HepG2 (cell line): Measurements from ENCODE around the gene SDR9C7. TPM values are rescaled to one million over a fixed set of nuclear protein-coding genes. Genes with fewer than 3 reads are reported as not detected.

Experiments used
- ATAC-seq: fragments of 200-7000 bp; cut with Tn5 transposase; 3 replicates; pipeline ENCODE4 v1.9.1; 2020; ENCODE audit warnings: mild to moderate bottlenecking, moderate library complexity
- BruUV-seq: library from RNA; stranded (reverse); fragments of 400-500 nt; replicated peaks from 2 replicates; lab custom pipeline; 2021; lab: Mats Ljungman, UMichigan
- CTCF ChIA-PET: fragments of 300-600 bp; formaldehyde crosslinking; extraction: SDS; loops from one replicate; lab custom pipeline; 2021; ENCODE audit warnings: low total read pairs, inconsistent platforms, low intra/inter-chr PET ratio; lab: Yijun Ruan, JAX
- POLR2A ChIA-PET: fragments of 350-600 bp; sonication (Branson Sonifier 250); formaldehyde crosslinking; loops from one replicate; lab custom pipeline; 2020; ENCODE audit warnings: antibody characterized with exemption, inconsistent platforms; lab: Yijun Ruan, JAX
- DNase-seq: peaks from one replicate; pipeline ENCODE4 v3.0.0-alpha.2; 2015; ENCODE audit warnings: low spot score
- FAIRE-seq: peaks from 3 replicates; lab custom pipeline; 2011; peaks lifted over from hg19 to GRCh38; lab: Jason Lieb, UNC
- H2AFZ ChIP-seq: one replicate; pipeline ENCODE4 v1.6.1; 2011; ENCODE audit warnings: low read length, inconsistent platforms
- H3K27ac ChIP-seq: fragments of 300-600 bp; 3 replicates; pipeline ENCODE4 v1.8.0; 2011; ENCODE audit warnings: mixed run types, mild to moderate bottlenecking, mixed read lengths, low read length, inconsistent platforms; ENCODE audit not compliant: insufficient read depth; ENCODE audit errors: extremely low read length
- H3K27me3 ChIP-seq, 2 experiments: fragments of 200-600 bp in 1 of 2; 2 replicates in 1 of 2; 3 replicates in 1 of 2; pipeline versions ENCODE4 v1.6.0 to v1.8.0; 2011; ENCODE audit warnings: low read length in 2 of 2, mild to moderate bottlenecking in 2 of 2, moderate library complexity in 2 of 2, inconsistent platforms in 1 of 2; ENCODE audit not compliant: insufficient read depth in 2 of 2, control insufficient read depth in 1 of 2
- H3K36me3 ChIP-seq, 2 experiments: fragments of 200-600 bp in 1 of 2; replicated peaks in 1 of 2; 2 replicates in 1 of 2; 3 replicates in 1 of 2; pipeline versions ENCODE4 v1.5.1 to v1.8.0; 2011; ENCODE audit warnings: low read length in 2 of 2, inconsistent platforms in 1 of 2; ENCODE audit not compliant: insufficient read depth in 2 of 2, control insufficient read depth in 1 of 2
- H3K4me1 ChIP-seq: 2 replicates; pipeline ENCODE4 v1.5.1; 2012; ENCODE audit warnings: low read length, inconsistent platforms; ENCODE audit not compliant: insufficient read depth
- H3K4me2 ChIP-seq: 2 replicates; pipeline ENCODE4 v1.6.0; 2011; ENCODE audit warnings: low read depth, low read length, inconsistent platforms
- H3K4me3 ChIP-seq, 3 experiments: fragments of 200-600 bp in 1 of 3; sonication (generic), shearing (Covaris generic) in 1 of 3; replicated peaks in 1 of 3; 2 replicates each; pipeline ENCODE4 v1.5.1; 2011 to 2016; ENCODE audit warnings: low read length in 3 of 3, inconsistent platforms in 2 of 3, low read depth in 2 of 3, mild to moderate bottlenecking in 2 of 3, control low read depth in 1 of 3, mixed read lengths in 1 of 3; ENCODE audit not compliant: insufficient read depth in 1 of 3
- H3K79me2 ChIP-seq: one replicate; pipeline ENCODE4 v1.6.1; 2011; ENCODE audit warnings: low read length, inconsistent platforms; ENCODE audit not compliant: insufficient read depth
- H3K9ac ChIP-seq: 2 replicates; pipeline ENCODE4 v1.6.0; 2011; ENCODE audit warnings: mild to moderate bottlenecking, low read depth, low read length, inconsistent platforms; ENCODE audit not compliant: insufficient read depth
- H3K9me3 ChIP-seq: 2 replicates; pipeline ENCODE4 v1.5.1; 2012; ENCODE audit warnings: mild to moderate bottlenecking, low read length
- H4K20me1 ChIP-seq: 2 replicates; pipeline ENCODE4 v1.6.0; 2011; ENCODE audit warnings: inconsistent platforms, mild to moderate bottlenecking, low read length, moderate library complexity; ENCODE audit not compliant: insufficient read depth
- ATF3 ChIP-seq: sonication (generic); formaldehyde crosslinking; IDR thresholded peaks from 2 replicates; pipeline ENCODE4 v1.4.0; 2020; ENCODE audit warnings: missing genetic modification reagents
- CREBL2 ChIP-seq: sonication (generic); formaldehyde crosslinking; IDR thresholded peaks from 2 replicates; pipeline ENCODE4 v1.8.1; 2023; ENCODE audit warnings: missing genetic modification reagents, mild to moderate bottlenecking, borderline replicate concordance
- HNF4G ChIP-seq, 2 experiments: sonication (generic) in 1 of 2; formaldehyde crosslinking in 1 of 2; IDR thresholded peaks; 2 replicates each; pipeline versions ENCODE4 v1.4.0 to v1.6.1; 2011 to 2020; ENCODE audit warnings: borderline replicate concordance in 2 of 2, low read depth in 2 of 2, mild to moderate bottlenecking in 2 of 2, low read length in 1 of 2, missing genetic modification reagents in 1 of 2, moderate library complexity in 1 of 2
- HOXD1 ChIP-seq: sonication (generic); formaldehyde crosslinking; IDR thresholded peaks from 2 replicates; pipeline ENCODE4 v1.5.0; 2020; ENCODE audit warnings: missing genetic modification reagents
- NPAS2 ChIP-seq: sonication (generic); formaldehyde crosslinking; IDR thresholded peaks from 2 replicates; pipeline ENCODE4 v1.8.0; 2022; ENCODE audit warnings: mild to moderate bottlenecking, missing genetic modification reagents, borderline replicate concordance
- PAX8 ChIP-seq: sonication (generic); formaldehyde crosslinking; IDR thresholded peaks from 2 replicates; pipeline ENCODE4 v1.8.0; 2022; ENCODE audit warnings: mild to moderate bottlenecking, missing genetic modification reagents, borderline replicate concordance
- POLR2AphosphoS5 ChIP-seq: IDR thresholded peaks from 2 replicates; pipeline ENCODE4 v1.6.1; 2012; ENCODE audit warnings: low read depth, low read length
- ZNF12 ChIP-seq: sonication (generic); formaldehyde crosslinking; IDR thresholded peaks from 2 replicates; pipeline ENCODE4 v1.5.0; 2020; ENCODE audit warnings: missing genetic modification reagents
- ZNF225 ChIP-seq: sonication (generic); formaldehyde crosslinking; IDR thresholded peaks from 2 replicates; pipeline ENCODE4 v1.4.0; 2020; ENCODE audit warnings: mild to moderate bottlenecking, missing genetic modification reagents
- ZNF343 ChIP-seq: sonication (generic); formaldehyde crosslinking; IDR thresholded peaks from 2 replicates; pipeline ENCODE4 v1.4.0; 2020; ENCODE audit warnings: mild to moderate bottlenecking, missing genetic modification reagents
- ZNF557 ChIP-seq: sonication (generic); formaldehyde crosslinking; IDR thresholded peaks from 2 replicates; pipeline ENCODE4 v1.4.0; 2020; ENCODE audit warnings: missing genetic modification reagents
- ZNF75D ChIP-seq: sonication (generic); formaldehyde crosslinking; IDR thresholded peaks from 2 replicates; pipeline ENCODE4 v1.8.1; 2023; ENCODE audit warnings: missing genetic modification reagents, mild to moderate bottlenecking, borderline replicate concordance
- WGBS: methylation state at CpG from one replicate; pipeline ENCODE4 v1.1.6; 2017; ENCODE audit warnings: low lambda C conversion rate; 5-methylcytosine and 5-hydroxymethylcytosine counted together
- in situ Hi-C: cut with HindIII; loops from 2 replicates; pipeline ENCODE4 v1.10.0; 2017; ENCODE audit warnings: low pct_unique_long_range_greater_than_20kb; ENCODE audit not compliant: extremely low pct_ligation_motif_present
- intact Hi-C: fragments of 100-400 bp; cut with micrococcal nuclease; formaldehyde crosslinking; loops from one replicate; pipeline ENCODE4 v1.10.0; 2022; ENCODE audit not compliant: unreplicated experiment
- polyA plus RNA-seq, 8 experiments: library from polyadenylated mRNA; depleted of rRNA in 3 of 8; stranded (reverse) in 7 of 8; unstranded in 1 of 8; fragments of >200 nt; fragmentation: Illumina TruSeq in 4 of 8; extraction: Trizol in 4 of 8; gene quantifications; 2 replicates each; pipeline versions ENCODE4 v1.2.1 to v1.2.3, GENCODE V29; 2011 to 2016; ENCODE audit warnings: low read depth in 4 of 8, missing spikeins in 1 of 8, mixed read lengths in 1 of 8; ENCODE audit not compliant: insufficient read depth in 1 of 8
- total RNA-seq, 5 experiments: library from RNA; depleted of rRNA; stranded (reverse); fragments of >200 nt; fragmentation: Illumina TruSeq; extraction: Trizol; gene quantifications; 2 replicates each; pipeline ENCODE4 v1.2.3, GENCODE V29; 2016; ENCODE audit warnings: low read depth in 1 of 5

The SDR9C7 gene
- total and polyA plus RNA-seq, 2 of the 13 experiments (the other 11 are each of a cell fraction or from before 2014, with no cell fraction given): 0.04 TPM; not detected in 1

GRCh38 chr12:56922031-56922430 lies 12.2 kb downstream of the SDR9C7 start:
- intact Hi-C loops: no loop called here
- Histone ChIP-seq H3K4me3 (no peak overlapping the region), H3K9ac (no peak overlapping the region), H3K9me3 (no peaks in the 10 kb centered on the region), H3K79me2 (no peaks in the 10 kb centered on the region), H3K4me2 (no peak overlapping the region), H3K27ac (no peak overlapping the region), H2AFZ (no peak overlapping the region), H4K20me1 (no peaks in the 10 kb centered on the region), H3K36me3 (no peaks in the 10 kb centered on the region), H3K27me3 (no peaks in the 10 kb centered on the region; a peak in 2 of 5 replicates), H3K4me1 (no peaks in the 10 kb centered on the region)
- ATAC-seq: no peak
- WGBS: 61% methylated on average over 1 of the region's 1 CpG
- ChIA-PET CTCF (no interaction called here), POLR2A (no interaction called here)
- no peak for DNase-seq
- FAIRE-seq: no peak
- in situ Hi-C loops: no loop called here
- TF ChIP-seq NPAS2 (CRISPR knock-in tag): no peak
- no peak for TF ChIP-seq ZNF75D (CRISPR knock-in tag)
- TF ChIP-seq ZNF343 (CRISPR knock-in tag): no peak
- TF ChIP-seq ZNF557: no peak
- TF ChIP-seq ZNF12: no peak
- TF ChIP-seq HOXD1: no peak
- TF ChIP-seq ZNF225 (CRISPR knock-in tag): no peak
- no peak for TF ChIP-seq PAX8
- no peak for TF ChIP-seq ATF3 (CRISPR knock-in tag)
- no peak for TF ChIP-seq POLR2AphosphoS5
- TF ChIP-seq CREBL2 (CRISPR knock-in tag): no peak
- TF ChIP-seq HNF4G (IDR thresholded peaks at IDR 0.05; ENCODE audit: borderline replicate concordance, low read depth, low read length): no peak
- no peak for TF ChIP-seq HNF4G (CRISPR knock-in tag; IDR thresholded peaks at IDR 0.05; ENCODE audit: borderline replicate concordance, low read depth)
- BruUV-seq: no TSS peak
